Measurements from ENCODE around the gene PYGM. TPM values are rescaled to one million over a fixed set of nuclear protein-coding genes. Genes with fewer than 3 reads are reported as not detected.

Gene PYGM
- total and polyA plus RNA-seq, 2 of the 13 experiments (the other 11 are each of a cell fraction or from before 2014, with no cell fraction given) = 0.11 to 0.12 TPM

DNA sequence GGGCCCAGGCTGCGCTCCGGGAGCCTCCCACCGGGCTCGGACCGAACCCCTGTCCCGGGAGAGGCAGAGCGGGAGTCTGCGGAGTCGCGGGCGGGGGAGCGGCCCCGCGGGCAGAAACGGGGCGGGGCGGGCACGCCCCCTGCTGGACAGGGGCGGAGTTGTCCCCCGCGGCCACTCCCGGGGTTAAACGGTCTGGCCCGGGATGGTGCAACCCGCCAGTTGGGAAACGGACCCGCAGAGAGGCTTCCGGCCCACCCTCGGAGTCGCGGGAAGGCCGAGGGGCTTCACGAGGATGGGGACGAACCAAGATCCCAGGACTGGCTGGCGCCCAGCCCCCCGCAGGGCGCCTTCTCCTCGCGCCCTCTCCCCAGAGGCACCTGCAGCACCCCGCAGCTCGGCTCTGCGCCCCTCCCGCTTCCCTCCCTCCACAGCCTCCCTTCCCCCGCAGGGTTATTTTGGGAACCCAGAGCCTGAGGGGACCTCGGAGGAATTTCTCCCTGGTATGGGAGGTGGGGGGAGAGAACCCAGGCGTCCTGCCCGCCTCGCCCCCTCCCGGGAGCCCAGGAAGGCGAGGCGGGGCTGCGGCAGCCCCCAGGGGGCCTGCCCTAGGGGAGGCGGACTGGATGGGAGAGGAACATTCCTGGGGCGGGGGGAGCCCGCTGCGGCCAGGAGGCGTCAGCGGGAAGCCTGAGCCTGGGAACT is 16.7 kb downstream of the PYGM start (continued):
- TF ChIP-seq, protein P1, sequence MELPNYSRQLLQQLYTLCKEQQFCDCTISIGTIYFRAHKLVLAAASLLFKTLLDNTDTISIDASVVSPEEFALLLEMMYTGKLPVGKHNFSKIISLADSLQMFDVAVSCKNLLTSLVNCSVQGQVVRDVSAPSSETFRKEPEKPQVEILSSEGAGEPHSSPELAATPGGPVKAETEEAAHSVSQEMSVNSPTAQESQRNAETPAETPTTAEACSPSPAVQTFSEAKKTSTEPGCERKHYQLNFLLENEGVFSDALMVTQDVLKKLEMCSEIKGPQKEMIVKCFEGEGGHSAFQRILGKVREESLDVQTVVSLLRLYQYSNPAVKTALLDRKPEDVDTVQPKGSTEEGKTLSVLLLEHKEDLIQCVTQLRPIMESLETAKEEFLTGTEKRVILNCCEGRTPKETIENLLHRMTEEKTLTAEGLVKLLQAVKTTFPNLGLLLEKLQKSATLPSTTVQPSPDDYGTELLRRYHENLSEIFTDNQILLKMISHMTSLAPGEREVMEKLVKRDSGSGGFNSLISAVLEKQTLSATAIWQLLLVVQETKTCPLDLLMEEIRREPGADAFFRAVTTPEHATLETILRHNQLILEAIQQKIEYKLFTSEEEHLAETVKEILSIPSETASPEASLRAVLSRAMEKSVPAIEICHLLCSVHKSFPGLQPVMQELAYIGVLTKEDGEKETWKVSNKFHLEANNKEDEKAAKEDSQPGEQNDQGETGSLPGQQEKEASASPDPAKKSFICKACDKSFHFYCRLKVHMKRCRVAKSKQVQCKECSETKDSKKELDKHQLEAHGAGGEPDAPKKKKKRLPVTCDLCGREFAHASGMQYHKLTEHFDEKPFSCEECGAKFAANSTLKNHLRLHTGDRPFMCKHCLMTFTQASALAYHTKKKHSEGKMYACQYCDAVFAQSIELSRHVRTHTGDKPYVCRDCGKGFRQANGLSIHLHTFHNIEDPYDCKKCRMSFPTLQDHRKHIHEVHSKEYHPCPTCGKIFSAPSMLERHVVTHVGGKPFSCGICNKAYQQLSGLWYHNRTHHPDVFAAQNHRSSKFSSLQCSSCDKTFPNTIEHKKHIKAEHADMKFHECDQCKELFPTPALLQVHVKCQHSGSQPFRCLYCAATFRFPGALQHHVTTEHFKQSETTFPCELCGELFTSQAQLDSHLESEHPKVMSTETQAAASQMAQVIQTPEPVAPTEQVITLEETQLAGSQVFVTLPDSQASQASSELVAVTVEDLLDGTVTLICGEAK (IDR thresholded peaks at IDR 0.05) = no peak
- TF ChIP-seq, protein P1 (CRISPR knock-in tag; IDR thresholded peaks at IDR 0.05) = 0 out of 2 replicates have a peak, but pooled peaks have one; percentile 31
- TF ChIP-seq ZNF354B (CRISPR knock-in tag; IDR thresholded peaks at IDR 0.05) (no peak), MED1 (CRISPR knock-in tag; IDR thresholded peaks at IDR 0.05) (no peak), ZNF691 (CRISPR knock-in tag; IDR thresholded peaks at IDR 0.05; ENCODE audit: borderline replicate concordance, low read depth) (no peak), KLF12 (CRISPR knock-in tag; IDR thresholded peaks at IDR 0.05; ENCODE audit: borderline replicate concordance) (no peak), ZBTB10 (CRISPR knock-in tag; IDR thresholded peaks at IDR 0.05; ENCODE audit: borderline replicate concordance) (no peak), ZNF619 (CRISPR knock-in tag; IDR thresholded peaks at IDR 0.05) (no peak), HMGXB3 (CRISPR knock-in tag; IDR thresholded peaks at IDR 0.05; ENCODE audit: borderline replicate concordance) (no peak), ZNF572 (CRISPR knock-in tag; IDR thresholded peaks at IDR 0.05) (no peak), TMF1 (CRISPR knock-in tag; IDR thresholded peaks at IDR 0.05; ENCODE audit: low read depth) (no peak), ZSCAN9 (CRISPR knock-in tag; IDR thresholded peaks at IDR 0.05; ENCODE audit: borderline replicate concordance) (no peak)

All from HepG2 (cell line).